Caco-2 (cell line): Measurements from ENCODE around the gene KLHDC8A. TPM values are rescaled to one million over a fixed set of nuclear protein-coding genes. Genes with fewer than 3 reads are reported as not detected.

Experiments used
- BruUV-seq: library from RNA; stranded (reverse); fragments of 400-500 nt; replicated peaks from 2 replicates; lab custom pipeline; 2021; lab: Mats Ljungman, UMichigan
- CTCF ChIA-PET: fragments of 300-600 bp; sonication (Branson Sonifier 250); formaldehyde crosslinking; loops from one replicate; lab custom pipeline; 2022; ENCODE audit warnings: antibody characterized with exemption; lab: Charles Lee
- POLR2A ChIA-PET: fragments of 300-600 bp; sonication (Branson Sonifier 250); formaldehyde crosslinking; loops from one replicate; lab custom pipeline; 2022; ENCODE audit warnings: antibody characterized with exemption; lab: Charles Lee
- DNase-seq, 2 experiments: peaks; one replicate each; pipeline versions ENCODE4 v3.0.0 to v3.0.0-alpha.2; 2020 to 2022
- H3K27me3 ChIP-seq: replicated peaks from 2 replicates; pipeline ENCODE4 v1.6.0; 2011; ENCODE audit warnings: low read length; ENCODE audit not compliant: control insufficient read depth, insufficient read depth
- H3K36me3 ChIP-seq: 2 replicates; pipeline ENCODE4 v1.5.1; 2011; ENCODE audit warnings: low read length; ENCODE audit not compliant: control insufficient read depth, insufficient read depth
- H3K4me1 ChIP-seq: fragments of 250-450 bp; sonication (Bioruptor Pico); 2 replicates; pipeline ENCODE4 v1.5.1; 2020; ENCODE audit warnings: mild to moderate bottlenecking
- H3K4me3 ChIP-seq: 2 replicates; pipeline ENCODE4 v1.5.1; 2011; ENCODE audit warnings: low read depth, mild to moderate bottlenecking, control low read depth, low read length
- H3K9me3 ChIP-seq: fragments of 250-450 bp; sonication (Bioruptor Pico); 2 replicates; pipeline ENCODE4 v1.5.1; 2020; ENCODE audit warnings: mild to moderate bottlenecking, moderate library complexity
- H3K27ac Mint-ChIP-seq: one replicate; pipeline ENCODE4 v1.8.0; 2022; ENCODE audit warnings: mixed read lengths; ENCODE audit not compliant: unreplicated experiment
- H3K27me3 Mint-ChIP-seq: one replicate; pipeline ENCODE4 v1.8.0; 2022; ENCODE audit warnings: mixed read lengths; ENCODE audit not compliant: insufficient read depth, unreplicated experiment
- H3K36me3 Mint-ChIP-seq: one replicate; pipeline ENCODE4 v1.8.0; 2022; ENCODE audit warnings: mild to moderate bottlenecking, mixed read lengths; ENCODE audit not compliant: insufficient read depth, unreplicated experiment
- H3K4me1 Mint-ChIP-seq: one replicate; pipeline ENCODE4 v1.8.0; 2022; ENCODE audit warnings: low read depth, mixed read lengths; ENCODE audit not compliant: unreplicated experiment
- H3K4me3 Mint-ChIP-seq: one replicate; pipeline ENCODE4 v1.8.0; 2022; ENCODE audit warnings: mild to moderate bottlenecking, moderate library complexity, mixed read lengths; ENCODE audit not compliant: unreplicated experiment
- H3K9me3 Mint-ChIP-seq: one replicate; pipeline ENCODE4 v1.8.0; 2022; ENCODE audit warnings: mixed read lengths; ENCODE audit not compliant: unreplicated experiment
- CTCF ChIP-seq, 2 experiments: fragments of 200-600 bp in 1 of 2; IDR thresholded peaks; 1 replicate in 1 of 2; 2 replicates in 1 of 2; pipeline versions ENCODE4 v1.5.1 to v1.8.0; 2011 to 2022; ENCODE audit warnings: antibody characterized with exemption in 1 of 2, control low read depth in 1 of 2, inconsistent platforms in 1 of 2, low read depth in 1 of 2, low read length in 1 of 2, mild to moderate bottlenecking in 1 of 2, moderate library complexity in 1 of 2; ENCODE audit not compliant: insufficient read depth in 1 of 2, severe bottlenecking in 1 of 2, unreplicated experiment in 1 of 2
- intact Hi-C: fragments of 100-400 bp; cut with micrococcal nuclease; formaldehyde crosslinking; loops from one replicate; pipeline ENCODE4 v1.10.0; 2022; ENCODE audit not compliant: unreplicated experiment
- total RNA-seq: library from RNA; stranded (reverse); gene quantifications from 2 replicates; pipeline ENCODE4 v1.2.3, GENCODE V29; 2022

The KLHDC8A gene
- total RNA-seq, 1 experiment from 2014 or later: not detected

GRCh38 chr1:205309741-205310140 is 47.0 kb downstream of the KLHDC8A start:
- no TSS peak for BruUV-seq
- POLR2A ChIA-PET: interaction anchor here (1.3 kb wide), 1 partner anchor 8 kb away, joined by 3 read pairs; no protein-coding TSS in a partner anchor
- no peak overlapping the region for H3K4me3 Mint-ChIP-seq
- no peak for TF ChIP-seq CTCF (IDR thresholded peaks at IDR 0.05; ENCODE audit: insufficient read depth in 1 of 2, low read depth in 1 of 2, low read length in 1 of 2, severe bottlenecking in 1 of 2, unreplicated experiment in 1 of 2)
- Histone ChIP-seq H3K36me3 (peaks cover 6% of the 10 kb centered on the region), H3K4me3 (no peak overlapping the region), H3K27me3 (no peaks in the 10 kb centered on the region), H3K4me1 (peaks cover 33% of the 10 kb centered on the region), H3K9me3 (no peaks in the 10 kb centered on the region)
- H3K36me3 Mint-ChIP-seq: peaks cover 100% of the 10 kb centered on the region
- H3K4me1 Mint-ChIP-seq: peaks cover 28% of the 10 kb centered on the region
- H3K27me3 Mint-ChIP-seq: no peaks in the 10 kb centered on the region
- H3K9me3 Mint-ChIP-seq: no peaks in the 10 kb centered on the region
- no peak overlapping the region for H3K27ac Mint-ChIP-seq
- intact Hi-C loops: no loop called here
- CTCF ChIA-PET: no interaction called here
- no peak for DNase-seq

- peak; percentile 49 to 77 for DNase-seq
- H3K4me3 ChIP-seq: no peak overlapping the region
- no TSS peak for BruUV-seq
- no peaks in the 10 kb centered on the region for H3K9me3 ChIP-seq
- peak overlapping the region; percentile 22 for H3K4me3 Mint-ChIP-seq
- peaks cover 13% of the 10 kb centered on the region for H3K36me3 ChIP-seq
- no peak for TF ChIP-seq CTCF (IDR thresholded peaks at IDR 0.05; ENCODE audit: insufficient read depth in 1 of 2, low read depth in 1 of 2, low read length in 1 of 2, severe bottlenecking in 1 of 2, unreplicated experiment in 1 of 2)
- H3K36me3 Mint-ChIP-seq: peaks cover 99% of the 10 kb centered on the region
- CTCF ChIA-PET: interaction anchor here (1.2 kb wide), 1 partner anchor 34 kb away, joined by 3 read pairs; no protein-coding TSS in a partner anchor
- peaks cover 43% of the 10 kb centered on the region for H3K4me1 ChIP-seq
- peaks cover 40% of the 10 kb centered on the region for H3K4me1 Mint-ChIP-seq
- POLR2A ChIA-PET: no interaction called here
- no peaks in the 10 kb centered on the region for H3K27me3 ChIP-seq
- no peaks in the 10 kb centered on the region for H3K27me3 Mint-ChIP-seq
- intact Hi-C loops: no loop called here
- peak overlapping the region; percentile 59 for H3K27ac Mint-ChIP-seq
- H3K9me3 Mint-ChIP-seq: no peaks in the 10 kb centered on the region
Observed at GRCh38 chr1:205306929-205307566, 49.7 kb downstream of the KLHDC8A start.

GRCh38 chr1:205304695-205305070 is 52.0 kb downstream of the KLHDC8A start:
- H3K27me3 ChIP-seq: no peaks in the 10 kb centered on the region
- intact Hi-C loops: no loop called here
- no peak for DNase-seq
- peaks cover 11% of the 10 kb centered on the region for H3K36me3 ChIP-seq
- Mint-ChIP-seq H3K4me3 (no peak overlapping the region), H3K9me3 (no peaks in the 10 kb centered on the region), H3K27ac (peak overlapping the region; percentile 76), H3K36me3 (peaks cover 99% of the 10 kb centered on the region), H3K4me1 (peaks cover 47% of the 10 kb centered on the region), H3K27me3 (no peaks in the 10 kb centered on the region)
- no peak for TF ChIP-seq CTCF (IDR thresholded peaks at IDR 0.05; ENCODE audit: insufficient read depth in 1 of 2, low read depth in 1 of 2, low read length in 1 of 2, severe bottlenecking in 1 of 2, unreplicated experiment in 1 of 2)
- peaks cover 64% of the 10 kb centered on the region for H3K4me1 ChIP-seq
- H3K4me3 ChIP-seq: no peak overlapping the region
- no TSS peak for BruUV-seq
- POLR2A ChIA-PET: no interaction called here
- CTCF ChIA-PET: interaction anchor here (1.1 kb wide), 1 partner anchor 31 kb away, joined by 3 read pairs; no protein-coding TSS in a partner anchor
- H3K9me3 ChIP-seq: no peaks in the 10 kb centered on the region
